ENCODE measurements around the gene BTN1A1. TPM values are rescaled to one million over a fixed set of nuclear protein-coding genes. Genes with fewer than 3 reads are reported as not detected.

The BTN1A1 gene
- total and polyA plus RNA-seq, 9 of the 15 experiments (the other 6 are each of a cell fraction or from before 2014, with no cell fraction given): 0.01 to 0.15 (median 0.06) TPM; not detected in 4

DNA sequence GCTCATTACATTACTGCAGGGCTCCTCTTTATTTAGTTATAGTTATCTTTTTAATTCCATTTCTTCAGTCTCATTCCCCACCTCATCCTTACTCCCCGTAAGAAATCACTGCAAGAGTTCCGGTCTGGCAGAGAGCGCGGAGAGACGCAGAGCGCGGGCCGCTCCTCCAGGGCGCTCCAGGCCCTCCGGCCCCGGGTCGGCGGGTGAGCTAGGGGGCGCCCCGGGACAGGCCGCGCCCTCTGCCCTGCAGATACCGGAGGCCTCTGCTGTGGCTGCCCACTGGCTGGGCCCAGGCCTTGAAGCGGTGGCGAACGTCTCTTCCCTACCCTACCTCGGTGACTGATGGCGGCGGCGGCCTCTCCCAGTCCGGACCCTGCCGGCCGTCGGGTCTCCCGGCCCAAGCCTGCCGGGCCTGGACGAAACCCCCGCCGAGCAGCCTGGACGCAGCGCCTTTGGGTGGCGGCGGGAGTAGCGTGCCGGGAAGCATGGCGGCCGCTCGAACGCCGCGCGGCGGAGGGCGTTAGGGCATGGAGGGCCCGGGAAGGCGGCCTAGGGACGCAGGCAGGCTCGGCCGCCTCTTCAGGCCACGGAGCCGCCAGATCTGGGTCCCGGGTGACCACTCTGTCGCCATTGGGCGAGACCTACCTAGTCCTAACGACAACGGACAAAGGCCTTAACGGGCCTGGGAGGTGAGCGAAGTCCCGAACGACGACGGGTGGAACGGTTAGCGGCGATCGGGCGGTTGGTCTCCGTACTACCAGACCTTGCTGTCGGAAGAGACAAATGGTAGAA is 21.7 kb downstream of the BTN1A1 start (continued):
- TF ChIP-seq, protein P1, sequence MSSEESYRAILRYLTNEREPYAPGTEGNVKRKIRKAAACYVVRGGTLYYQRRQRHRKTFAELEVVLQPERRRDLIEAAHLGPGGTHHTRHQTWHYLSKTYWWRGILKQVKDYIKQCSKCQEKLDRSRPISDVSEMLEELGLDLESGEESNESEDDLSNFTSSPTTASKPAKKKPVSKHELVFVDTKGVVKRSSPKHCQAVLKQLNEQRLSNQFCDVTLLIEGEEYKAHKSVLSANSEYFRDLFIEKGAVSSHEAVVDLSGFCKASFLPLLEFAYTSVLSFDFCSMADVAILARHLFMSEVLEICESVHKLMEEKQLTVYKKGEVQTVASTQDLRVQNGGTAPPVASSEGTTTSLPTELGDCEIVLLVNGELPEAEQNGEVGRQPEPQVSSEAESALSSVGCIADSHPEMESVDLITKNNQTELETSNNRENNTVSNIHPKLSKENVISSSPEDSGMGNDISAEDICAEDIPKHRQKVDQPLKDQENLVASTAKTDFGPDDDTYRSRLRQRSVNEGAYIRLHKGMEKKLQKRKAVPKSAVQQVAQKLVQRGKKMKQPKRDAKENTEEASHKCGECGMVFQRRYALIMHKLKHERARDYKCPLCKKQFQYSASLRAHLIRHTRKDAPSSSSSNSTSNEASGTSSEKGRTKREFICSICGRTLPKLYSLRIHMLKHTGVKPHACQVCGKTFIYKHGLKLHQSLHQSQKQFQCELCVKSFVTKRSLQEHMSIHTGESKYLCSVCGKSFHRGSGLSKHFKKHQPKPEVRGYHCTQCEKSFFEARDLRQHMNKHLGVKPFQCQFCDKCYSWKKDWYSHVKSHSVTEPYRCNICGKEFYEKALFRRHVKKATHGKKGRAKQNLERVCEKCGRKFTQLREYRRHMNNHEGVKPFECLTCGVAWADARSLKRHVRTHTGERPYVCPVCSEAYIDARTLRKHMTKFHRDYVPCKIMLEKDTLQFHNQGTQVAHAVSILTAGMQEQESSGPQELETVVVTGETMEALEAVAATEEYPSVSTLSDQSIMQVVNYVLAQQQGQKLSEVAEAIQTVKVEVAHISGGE (CRISPR knock-in tag; IDR thresholded peaks at IDR 0.05): peak in 2 of 3 experiments; percentile 49 to 76; a peak in 2 of 6 replicates
- TF ChIP-seq, protein P2, sequence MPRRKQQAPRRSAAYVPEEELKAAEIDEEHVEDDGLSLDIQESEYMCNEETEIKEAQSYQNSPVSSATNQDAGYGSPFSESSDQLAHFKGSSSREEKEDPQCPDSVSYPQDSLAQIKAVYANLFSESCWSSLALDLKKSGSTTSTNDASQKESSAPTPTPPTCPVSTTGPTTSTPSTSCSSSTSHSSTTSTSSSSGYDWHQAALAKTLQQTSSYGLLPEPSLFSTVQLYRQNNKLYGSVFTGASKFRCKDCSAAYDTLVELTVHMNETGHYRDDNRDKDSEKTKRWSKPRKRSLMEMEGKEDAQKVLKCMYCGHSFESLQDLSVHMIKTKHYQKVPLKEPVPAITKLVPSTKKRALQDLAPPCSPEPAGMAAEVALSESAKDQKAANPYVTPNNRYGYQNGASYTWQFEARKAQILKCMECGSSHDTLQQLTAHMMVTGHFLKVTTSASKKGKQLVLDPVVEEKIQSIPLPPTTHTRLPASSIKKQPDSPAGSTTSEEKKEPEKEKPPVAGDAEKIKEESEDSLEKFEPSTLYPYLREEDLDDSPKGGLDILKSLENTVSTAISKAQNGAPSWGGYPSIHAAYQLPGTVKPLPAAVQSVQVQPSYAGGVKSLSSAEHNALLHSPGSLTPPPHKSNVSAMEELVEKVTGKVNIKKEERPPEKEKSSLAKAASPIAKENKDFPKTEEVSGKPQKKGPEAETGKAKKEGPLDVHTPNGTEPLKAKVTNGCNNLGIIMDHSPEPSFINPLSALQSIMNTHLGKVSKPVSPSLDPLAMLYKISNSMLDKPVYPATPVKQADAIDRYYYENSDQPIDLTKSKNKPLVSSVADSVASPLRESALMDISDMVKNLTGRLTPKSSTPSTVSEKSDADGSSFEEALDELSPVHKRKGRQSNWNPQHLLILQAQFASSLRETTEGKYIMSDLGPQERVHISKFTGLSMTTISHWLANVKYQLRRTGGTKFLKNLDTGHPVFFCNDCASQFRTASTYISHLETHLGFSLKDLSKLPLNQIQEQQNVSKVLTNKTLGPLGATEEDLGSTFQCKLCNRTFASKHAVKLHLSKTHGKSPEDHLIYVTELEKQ (CRISPR knock-in tag; IDR thresholded peaks at IDR 0.05): no peak
- no peak; the same call in 1 of the 2 replicates for TF ChIP-seq GATAD2B (IDR thresholded peaks at IDR 0.05; ENCODE audit: borderline replicate concordance)
- TF ChIP-seq HNRNPLL (IDR thresholded peaks at IDR 0.05; ENCODE audit: low read depth, low read length, poor library complexity, severe bottlenecking): peak; percentile 68
- TF ChIP-seq, protein P3, sequence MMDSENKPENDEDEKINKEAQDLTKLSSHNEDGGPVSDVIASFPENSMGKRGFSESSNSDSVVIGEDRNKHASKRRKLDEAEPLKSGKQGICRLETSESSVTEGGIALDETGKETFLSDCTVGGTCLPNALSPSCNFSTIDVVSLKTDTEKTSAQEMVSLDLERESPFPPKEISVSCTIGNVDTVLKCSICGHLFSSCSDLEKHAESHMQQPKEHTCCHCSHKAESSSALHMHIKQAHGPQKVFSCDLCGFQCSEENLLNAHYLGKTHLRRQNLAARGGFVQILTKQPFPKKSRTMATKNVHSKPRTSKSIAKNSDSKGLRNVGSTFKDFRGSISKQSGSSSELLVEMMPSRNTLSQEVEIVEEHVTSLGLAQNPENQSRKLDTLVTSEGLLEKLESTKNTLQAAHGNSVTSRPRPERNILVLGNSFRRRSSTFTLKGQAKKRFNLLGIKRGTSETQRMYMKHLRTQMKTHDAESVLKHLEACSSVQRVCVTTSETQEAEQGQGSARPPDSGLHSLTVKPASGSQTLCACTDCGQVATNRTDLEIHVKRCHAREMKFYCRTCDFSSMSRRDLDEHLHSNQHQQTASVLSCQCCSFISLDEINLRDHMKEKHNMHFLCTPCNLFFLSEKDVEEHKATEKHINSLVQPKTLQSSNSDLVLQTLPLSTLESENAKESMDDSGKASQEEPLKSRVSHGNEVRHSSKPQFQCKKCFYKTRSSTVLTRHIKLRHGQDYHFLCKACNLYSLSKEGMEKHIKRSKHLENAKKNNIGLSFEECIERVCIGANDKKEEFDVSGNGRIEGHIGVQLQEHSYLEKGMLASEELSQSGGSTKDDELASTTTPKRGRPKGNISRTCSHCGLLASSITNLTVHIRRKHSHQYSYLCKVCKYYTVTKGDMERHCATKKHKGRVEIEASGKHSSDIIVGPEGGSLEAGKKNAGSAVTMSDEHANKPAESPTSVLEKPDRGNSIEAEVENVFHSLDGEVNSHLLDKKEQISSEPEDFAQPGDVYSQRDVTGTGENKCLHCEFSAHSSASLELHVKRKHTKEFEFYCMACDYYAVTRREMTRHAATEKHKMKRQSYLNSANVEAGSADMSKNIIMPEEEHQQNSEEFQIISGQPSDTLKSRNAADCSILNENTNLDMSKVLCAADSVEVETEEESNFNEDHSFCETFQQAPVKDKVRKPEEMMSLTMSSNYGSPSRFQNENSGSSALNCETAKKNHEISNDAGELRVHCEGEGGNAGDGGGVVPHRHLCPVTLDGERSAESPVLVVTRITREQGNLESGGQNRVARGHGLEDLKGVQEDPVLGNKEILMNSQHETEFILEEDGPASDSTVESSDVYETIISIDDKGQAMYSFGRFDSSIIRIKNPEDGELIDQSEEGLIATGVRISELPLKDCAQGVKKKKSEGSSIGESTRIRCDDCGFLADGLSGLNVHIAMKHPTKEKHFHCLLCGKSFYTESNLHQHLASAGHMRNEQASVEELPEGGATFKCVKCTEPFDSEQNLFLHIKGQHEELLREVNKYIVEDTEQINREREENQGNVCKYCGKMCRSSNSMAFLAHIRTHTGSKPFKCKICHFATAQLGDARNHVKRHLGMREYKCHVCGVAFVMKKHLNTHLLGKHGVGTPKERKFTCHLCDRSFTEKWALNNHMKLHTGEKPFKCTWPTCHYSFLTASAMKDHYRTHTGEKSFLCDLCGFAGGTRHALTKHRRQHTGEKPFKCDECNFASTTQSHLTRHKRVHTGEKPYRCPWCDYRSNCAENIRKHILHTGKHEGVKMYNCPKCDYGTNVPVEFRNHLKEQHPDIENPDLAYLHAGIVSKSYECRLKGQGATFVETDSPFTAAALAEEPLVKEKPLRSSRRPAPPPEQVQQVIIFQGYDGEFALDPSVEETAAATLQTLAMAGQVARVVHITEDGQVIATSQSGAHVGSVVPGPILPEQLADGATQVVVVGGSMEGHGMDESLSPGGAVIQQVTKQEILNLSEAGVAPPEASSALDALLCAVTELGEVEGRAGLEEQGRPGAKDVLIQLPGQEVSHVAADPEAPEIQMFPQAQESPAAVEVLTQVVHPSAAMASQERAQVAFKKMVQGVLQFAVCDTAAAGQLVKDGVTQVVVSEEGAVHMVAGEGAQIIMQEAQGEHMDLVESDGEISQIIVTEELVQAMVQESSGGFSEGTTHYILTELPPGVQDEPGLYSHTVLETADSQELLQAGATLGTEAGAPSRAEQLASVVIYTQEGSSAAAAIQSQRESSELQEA (IDR thresholded peaks at IDR 0.05; ENCODE audit: low read depth): no peak
- TF ChIP-seq TAF1 (IDR thresholded peaks at IDR 0.05; ENCODE audit: control insufficient read depth, extremely low read depth, insufficient read depth, low read length, severe bottlenecking): peak; percentile 84
- no peak for TF ChIP-seq FOS (IDR thresholded peaks at IDR 0.05; ENCODE audit: extremely low read depth, insufficient read length)
- TF ChIP-seq DMBX1 (CRISPR knock-in tag; IDR thresholded peaks at IDR 0.05; ENCODE audit: borderline replicate concordance): peak; percentile 76
- TF ChIP-seq CREB1 (IDR thresholded peaks at IDR 0.05): no peak; the same call in 1 of the 2 replicates
- TF ChIP-seq CREB1 (CRISPR knock-in tag; IDR thresholded peaks at IDR 0.05): peak; percentile 62
